HEK293 (cell line): ENCODE measurements around the gene CHST8.

Experiments used
- CTCF ChIA-PET: fragments of 350-600 bp; formaldehyde crosslinking; extraction: SDS; loops from one replicate; lab custom pipeline; 2021; ENCODE audit warnings: antibody characterized with exemption; lab: Yijun Ruan, JAX
- POLR2A ChIA-PET: fragments of 300-600 bp; formaldehyde crosslinking; extraction: SDS; loops from one replicate; lab custom pipeline; 2020; ENCODE audit warnings: antibody characterized with exemption, inconsistent platforms; lab: Yijun Ruan, JAX
- H3K27ac ChIP-seq: fragments of 200-500 bp; sonication (Bioruptor generic); 2 replicates; pipeline ENCODE4 v1.5.1; 2014; ENCODE audit warnings: low read depth, low read length, control low read depth, inconsistent platforms; ENCODE audit errors: extremely low read depth
- H3K36me3 ChIP-seq, 2 experiments: fragments of 200-500 bp in 1 of 2; sonication (Bioruptor generic) in 1 of 2; 1 replicate in 1 of 2; 2 replicates in 1 of 2; pipeline ENCODE4 v1.5.1; 2014 to 2017; ENCODE audit warnings: inconsistent platforms in 2 of 2, low read length in 2 of 2; ENCODE audit not compliant: control insufficient read depth in 2 of 2, insufficient read depth in 1 of 2
- H3K4me1 ChIP-seq: fragments of 200-500 bp; sonication (Bioruptor generic); 2 replicates; pipeline ENCODE4 v1.5.1; 2014; ENCODE audit warnings: mild to moderate bottlenecking, low read length, inconsistent platforms; ENCODE audit not compliant: control insufficient read depth, insufficient read depth
- H3K4me3 ChIP-seq: 2 replicates; pipeline ENCODE4 v1.5.1; 2011; ENCODE audit warnings: low read depth, mild to moderate bottlenecking, control low read depth, low read length, moderate library complexity
- H3K9me3 ChIP-seq: fragments of 200-500 bp; sonication (Bioruptor generic); 2 replicates; pipeline ENCODE4 v1.5.1; 2014; ENCODE audit warnings: low read depth, low read length, inconsistent platforms; ENCODE audit not compliant: control insufficient read depth, insufficient read depth
- EGR2 ChIP-seq: fragments of 450-650 bp; formaldehyde crosslinking; IDR thresholded peaks from 2 replicates; pipeline ENCODE4 v1.5.1; 2016; ENCODE audit warnings: low read depth, missing biosample characterization, missing genetic modification characterization
- GLI2 ChIP-seq: fragments of 450-650 bp; formaldehyde crosslinking; IDR thresholded peaks from 2 replicates; pipeline ENCODE4; 2017; ENCODE audit warnings: missing biosample characterization, missing genetic modification characterization, low read depth, borderline replicate concordance
- HOXC10 ChIP-seq: sonication (generic); formaldehyde crosslinking; IDR thresholded peaks from 2 replicates; pipeline ENCODE4 v1.8.1; 2023; ENCODE audit warnings: mild to moderate bottlenecking, missing genetic modification reagents
- MEIS1 ChIP-seq: sonication (generic); formaldehyde crosslinking; IDR thresholded peaks from 2 replicates; pipeline ENCODE4 v1.8.1; 2022; ENCODE audit warnings: missing genetic modification reagents, mild to moderate bottlenecking, borderline replicate concordance
- PATZ1 ChIP-seq: fragments of 450-650 bp; formaldehyde crosslinking; IDR thresholded peaks from 2 replicates; pipeline ENCODE4 v1.5.1; 2016; ENCODE audit warnings: missing biosample characterization, missing genetic modification characterization
- PRDM1 ChIP-seq: fragments of 450-650 bp; formaldehyde crosslinking; IDR thresholded peaks from 2 replicates; pipeline ENCODE4; 2016; ENCODE audit warnings: missing biosample characterization, missing genetic modification characterization
- PRDM10 ChIP-seq: fragments of 450-650 bp; formaldehyde crosslinking; IDR thresholded peaks from 2 replicates; pipeline ENCODE4 v1.5.1; 2016; ENCODE audit warnings: missing biosample characterization, missing genetic modification characterization
- REPIN1 ChIP-seq: fragments of 450-650 bp; formaldehyde crosslinking; IDR thresholded peaks from 2 replicates; pipeline ENCODE4 v1.5.1; 2017; ENCODE audit warnings: missing biosample characterization, missing genetic modification characterization, low read depth
- TSHZ1 ChIP-seq: fragments of 450-650 bp; formaldehyde crosslinking; IDR thresholded peaks from 2 replicates; pipeline ENCODE4 v1.5.1; 2016; ENCODE audit warnings: missing biosample characterization, missing genetic modification characterization, borderline replicate concordance
- ZFHX2 ChIP-seq: fragments of 450-650 bp; formaldehyde crosslinking; conservative IDR thresholded peaks from 2 replicates; pipeline ENCODE4 v1.5.1; 2016; ENCODE audit warnings: missing biosample characterization, missing genetic modification characterization
- ZFP41 ChIP-seq: fragments of 450-650 bp; formaldehyde crosslinking; IDR thresholded peaks from 2 replicates; pipeline ENCODE4 v1.5.1; 2016; ENCODE audit warnings: missing biosample characterization, missing genetic modification characterization, borderline replicate concordance
- ZIC2 ChIP-seq: fragments of 450-650 bp; formaldehyde crosslinking; IDR thresholded peaks from 2 replicates; pipeline ENCODE4 v1.5.1; 2016; ENCODE audit warnings: missing biosample characterization, missing genetic modification characterization
- ZNF133 ChIP-seq: fragments of 450-650 bp; formaldehyde crosslinking; IDR thresholded peaks from 2 replicates; pipeline ENCODE4 v1.5.1; 2016; ENCODE audit warnings: missing biosample characterization, missing genetic modification characterization
- ZNF138 ChIP-seq: fragments of 450-650 bp; formaldehyde crosslinking; IDR thresholded peaks from 2 replicates; pipeline ENCODE4 v1.5.1; 2016; ENCODE audit warnings: missing biosample characterization, missing genetic modification characterization, borderline replicate concordance
- ZNF140 ChIP-seq: fragments of 450-650 bp; formaldehyde crosslinking; IDR thresholded peaks from 2 replicates; pipeline ENCODE4 v1.5.1; 2016; ENCODE audit warnings: missing biosample characterization, missing genetic modification characterization
- ZNF184 ChIP-seq: fragments of 450-650 bp; IDR thresholded peaks from 2 replicates; pipeline ENCODE4 v1.5.1; 2018; ENCODE audit warnings: missing biosample characterization, mild to moderate bottlenecking, missing genetic modification characterization
- ZNF214 ChIP-seq: fragments of 450-650 bp; formaldehyde crosslinking; IDR thresholded peaks from 2 replicates; pipeline ENCODE4 v1.5.1; 2017; ENCODE audit warnings: missing biosample characterization, mild to moderate bottlenecking, missing genetic modification characterization, borderline replicate concordance
- ZNF24 ChIP-seq: fragments of 450-650 bp; formaldehyde crosslinking; IDR thresholded peaks from 2 replicates; pipeline ENCODE4 v1.5.1; 2016; ENCODE audit warnings: missing biosample characterization, missing genetic modification characterization
- ZNF280C ChIP-seq: fragments of 450-650 bp; formaldehyde crosslinking; IDR thresholded peaks from 2 replicates; pipeline ENCODE4 v1.5.1; 2016; ENCODE audit warnings: missing biosample characterization, missing genetic modification characterization
- ZNF423 ChIP-seq: fragments of 450-650 bp; formaldehyde crosslinking; IDR thresholded peaks from 2 replicates; pipeline ENCODE4 v1.5.1; 2016; ENCODE audit warnings: missing biosample characterization, missing genetic modification characterization
- ZNF571 ChIP-seq: fragments of 450-650 bp; formaldehyde crosslinking; IDR thresholded peaks from 2 replicates; pipeline ENCODE4 v1.5.0; 2017; ENCODE audit warnings: missing biosample characterization, missing genetic modification characterization
- ZNF610 ChIP-seq: fragments of 450-650 bp; formaldehyde crosslinking; IDR thresholded peaks from 2 replicates; pipeline ENCODE4 v1.5.1; 2016; ENCODE audit warnings: missing biosample characterization, missing genetic modification characterization, borderline replicate concordance
- ZNF621 ChIP-seq: fragments of 450-650 bp; formaldehyde crosslinking; IDR thresholded peaks from 2 replicates; pipeline ENCODE4 v1.5.1; 2017; ENCODE audit warnings: missing biosample characterization, missing genetic modification characterization
- ZNF623 ChIP-seq: fragments of 450-650 bp; formaldehyde crosslinking; IDR thresholded peaks from 2 replicates; pipeline ENCODE4 v1.5.1; 2016; ENCODE audit warnings: missing biosample characterization, missing genetic modification characterization
- ZNF785 ChIP-seq: fragments of 450-650 bp; formaldehyde crosslinking; IDR thresholded peaks from 2 replicates; pipeline ENCODE4 v1.5.1; 2016; ENCODE audit warnings: missing biosample characterization, missing genetic modification characterization

CHST8 gene

GRCh38 chr19:33712268-33712667 lies 90.5 kb downstream of the CHST8 start:
- Histone ChIP-seq H3K36me3 (no peaks in the 10 kb centered on the region), H3K4me1 (no peaks in the 10 kb centered on the region), H3K27ac (no peak overlapping the region), H3K9me3 (peaks cover 6% of the 10 kb centered on the region), H3K4me3 (no peak overlapping the region)
- POLR2A ChIA-PET, result no interaction called here
- TF ChIP-seq ZNF423 (tag by site-specific recombination) (no peak), ZNF24 (tag by site-specific recombination) (no peak), ZNF280C (no peak), ZFHX2 (tag by site-specific recombination) (peak; percentile 79), ZFP41 (no peak), MEIS1 (no peak), ZNF621 (no peak), PRDM1 (no peak), EGR2 (peak; percentile 96), ZNF610 (tag by site-specific recombination) (no peak)
- CTCF ChIA-PET, result no interaction called here

- ChIA-PET POLR2A (no interaction called here), CTCF (no interaction called here)
- H3K9me3 ChIP-seq, result peaks cover 6% of the 10 kb centered on the region
- no peaks in the 10 kb centered on the region for H3K4me1 ChIP-seq
- no peak overlapping the region for H3K27ac ChIP-seq
- no peaks in the 10 kb centered on the region for H3K36me3 ChIP-seq
- H3K4me3 ChIP-seq, result no peak overlapping the region
- TF ChIP-seq ZIC2 (tag by site-specific recombination) (peak; percentile 29; the same call in 1 of the 2 replicates), HOXC10 (CRISPR knock-in tag) (no peak), ZNF138 (tag by site-specific recombination) (no peak), ZNF133 (tag by site-specific recombination) (peak; percentile 80), EGR2 (0 out of 2 replicates have a peak, but pooled peaks have one; percentile 9), PRDM10 (no peak), ZNF623 (tag by site-specific recombination) (no peak), ZNF785 (tag by site-specific recombination) (no peak), ZNF214 (tag by site-specific recombination) (no peak), ZNF571 (tag by site-specific recombination) (no peak), TSHZ1 (tag by site-specific recombination) (no peak), REPIN1 (tag by site-specific recombination) (no peak), GLI2 (no peak), ZNF184 (no peak), ZNF140 (tag by site-specific recombination) (no peak), PATZ1 (tag by site-specific recombination) (no peak)
Observed at GRCh38 chr19:33713194-33713593, 91.4 kb downstream of the CHST8 start.
